Breast epithelium (tissue), 4 donors: ENCODE results near the gene BCAP31. TPM values are rescaled to one million over a fixed set of nuclear protein-coding genes. Genes with fewer than 3 reads are reported as not detected.

Experiments used
- DNase-seq, 2 donors: peaks; one replicate each; pipeline ENCODE4 v3.0.0-alpha.2; 2019; ENCODE audit warnings: low spot score in 2 of 2
- H3K27ac ChIP-seq, 2 donors: fragments of 200-600 bp; sonication (generic) in 1 of 2; one replicate each; pipeline ENCODE4 v1.5.1; 2016 to 2019; ENCODE audit warnings: mild to moderate bottlenecking in 1 of 2
- H3K27me3 ChIP-seq, 2 donors: fragments of 200-600 bp; sonication (generic) in 1 of 2; one replicate each; pipeline versions ENCODE4 v1.5.1 to v1.6.0; 2017 to 2019; ENCODE audit warnings: control low read depth in 1 of 2, mild to moderate bottlenecking in 1 of 2
- H3K36me3 ChIP-seq: fragments of 200-600 bp; one replicate; pipeline ENCODE4 v1.5.1; 2019
- H3K4me1 ChIP-seq, 2 donors: fragments of 200-600 bp; sonication (generic); one replicate each; pipeline ENCODE4 v1.5.1; 2016 to 2019; ENCODE audit warnings: control low read depth in 1 of 2
- H3K4me3 ChIP-seq, 3 donors: fragments of 200-600 bp; sonication (generic); 1 replicate in 2 of 3; 2 replicates in 1 of 3; pipeline ENCODE4 v1.5.1; 2016 to 2019; ENCODE audit warnings: mild to moderate bottlenecking in 3 of 3, moderate library complexity in 2 of 3
- H3K9me3 ChIP-seq, 2 donors: fragments of 200-600 bp; sonication (generic) in 1 of 2; one replicate each; pipeline ENCODE4 v1.5.1; 2016 to 2019; ENCODE audit warnings: control low read depth in 1 of 2
- POLR2A ChIP-seq: fragments of 450-650 bp; IDR thresholded peaks from one replicate; pipeline ENCODE4 v1.6.1; 2016; ENCODE audit warnings: antibody characterized with exemption, mild to moderate bottlenecking, moderate library complexity
- POLR2AphosphoS5 ChIP-seq, 3 donors: sonication (generic); formaldehyde crosslinking; IDR thresholded peaks; one replicate each; pipeline ENCODE4 v1.6.1; 2017; ENCODE audit warnings: antibody characterized with exemption in 3 of 3
- intact Hi-C: fragments of 100-400 bp; cut with DNase I; formaldehyde crosslinking; loops from one replicate; pipeline ENCODE4 v1.15.1; 2023; ENCODE audit warnings: low total_unique reads
- total RNA-seq, 3 donors: library from RNA; depleted of rRNA; stranded (reverse); fragments of >200 nt; gene quantifications; one replicate each; pipeline ENCODE4 v1.1.0, GENCODE V29; 2016
- TF ChIP-seq, protein P1 (sequence below), 3 donors: fragments of 450-650 bp; IDR thresholded peaks; one replicate each; pipeline ENCODE4 v1.5.1; 2016 to 2017; ENCODE audit warnings: antibody characterized with exemption in 3 of 3, mild to moderate bottlenecking in 3 of 3, moderate library complexity in 3 of 3

The BCAP31 gene
- total RNA-seq, 3 donors from 2014 or later, result 120 to 245 (median 129) TPM

GRCh38 chrX:153728951-153729631 lies 4.9 kb upstream of the BCAP31 start:
- DNase-seq, result no peak
- no peak overlapping the region for H3K4me3 ChIP-seq
- H3K36me3 ChIP-seq, result no peaks in the 10 kb centered on the region
- intact Hi-C loops, result no loop called here
- no peaks in the 10 kb centered on the region for H3K4me1 ChIP-seq
- H3K27me3 ChIP-seq, result peaks cover 0 to 21% of the 10 kb centered on the region in 2 donors
- TF ChIP-seq POLR2AphosphoS5 (IDR thresholded peaks at IDR 0.05), result no peak
- TF ChIP-seq POLR2A, result no peak
- TF ChIP-seq, protein P1, sequence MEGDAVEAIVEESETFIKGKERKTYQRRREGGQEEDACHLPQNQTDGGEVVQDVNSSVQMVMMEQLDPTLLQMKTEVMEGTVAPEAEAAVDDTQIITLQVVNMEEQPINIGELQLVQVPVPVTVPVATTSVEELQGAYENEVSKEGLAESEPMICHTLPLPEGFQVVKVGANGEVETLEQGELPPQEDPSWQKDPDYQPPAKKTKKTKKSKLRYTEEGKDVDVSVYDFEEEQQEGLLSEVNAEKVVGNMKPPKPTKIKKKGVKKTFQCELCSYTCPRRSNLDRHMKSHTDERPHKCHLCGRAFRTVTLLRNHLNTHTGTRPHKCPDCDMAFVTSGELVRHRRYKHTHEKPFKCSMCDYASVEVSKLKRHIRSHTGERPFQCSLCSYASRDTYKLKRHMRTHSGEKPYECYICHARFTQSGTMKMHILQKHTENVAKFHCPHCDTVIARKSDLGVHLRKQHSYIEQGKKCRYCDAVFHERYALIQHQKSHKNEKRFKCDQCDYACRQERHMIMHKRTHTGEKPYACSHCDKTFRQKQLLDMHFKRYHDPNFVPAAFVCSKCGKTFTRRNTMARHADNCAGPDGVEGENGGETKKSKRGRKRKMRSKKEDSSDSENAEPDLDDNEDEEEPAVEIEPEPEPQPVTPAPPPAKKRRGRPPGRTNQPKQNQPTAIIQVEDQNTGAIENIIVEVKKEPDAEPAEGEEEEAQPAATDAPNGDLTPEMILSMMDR (IDR thresholded peaks at IDR 0.05), result no peak
- H3K9me3 ChIP-seq, result peaks cover 5% of the 10 kb centered on the region in 2 donors
- no peak overlapping the region for H3K27ac ChIP-seq

- TF ChIP-seq POLR2A (no peak), POLR2AphosphoS5 (IDR thresholded peaks at IDR 0.05) (no peak)
- TF ChIP-seq, protein P1 (IDR thresholded peaks at IDR 0.05), result no peak
- Histone ChIP-seq H3K27ac (peak overlapping the region in 1 of 2 donors; percentile 93), H3K27me3 (peaks cover 0 to 21% of the 10 kb centered on the region in 2 donors), H3K9me3 (peaks cover 5% of the 10 kb centered on the region in 2 donors), H3K36me3 (no peaks in the 10 kb centered on the region), H3K4me1 (no peaks in the 10 kb centered on the region), H3K4me3 (no peak overlapping the region)
- DNase-seq, result no peak
- intact Hi-C loops, result no loop called here
Measured at GRCh38 chrX:153728095-153728494, 3.9 kb upstream of the BCAP31 start.

DNA sequence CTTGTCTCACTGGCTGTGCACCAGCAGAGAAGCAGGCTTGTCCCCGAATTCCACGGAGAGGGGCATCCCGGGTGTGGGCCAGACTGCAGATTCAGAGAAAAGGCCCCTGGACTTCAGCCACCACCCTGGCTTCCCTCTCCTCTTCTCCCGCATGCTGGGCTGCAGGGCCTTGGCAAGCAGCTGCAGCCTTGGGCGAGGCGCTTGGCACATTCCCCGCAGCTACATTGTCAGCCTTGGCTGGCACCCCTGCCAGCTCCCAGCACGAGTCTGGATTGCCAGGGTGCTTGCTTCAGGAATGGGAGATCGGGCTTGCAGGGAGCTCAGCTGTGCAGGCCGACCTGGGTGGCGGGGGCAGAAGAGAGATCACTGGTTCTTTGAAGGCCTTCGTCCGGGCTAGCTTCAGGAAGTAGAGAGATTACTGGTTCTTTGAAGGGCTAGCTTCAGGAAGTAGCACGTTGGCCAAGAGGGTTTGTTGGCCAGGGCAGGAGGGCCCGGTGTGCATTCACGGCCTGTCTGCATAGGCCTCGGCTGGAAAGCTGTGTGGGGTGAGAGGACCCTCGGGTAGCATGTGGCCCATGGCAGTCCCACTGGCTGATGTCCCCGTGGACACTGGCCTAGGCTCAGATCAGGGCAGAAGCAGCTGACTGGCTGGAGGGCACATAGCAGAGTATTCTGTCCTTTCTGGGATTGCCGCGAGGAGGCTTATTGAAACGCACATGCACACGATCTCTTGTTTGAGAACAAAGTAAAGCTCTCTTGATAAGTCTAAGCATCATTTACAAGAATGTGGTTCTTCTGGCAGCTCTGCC lies 3.1 kb upstream of the BCAP31 start:
- Histone ChIP-seq H3K4me3 (peak overlapping the region in 2 of 3 donors; percentile 2 to 56), H3K36me3 (no peaks in the 10 kb centered on the region), H3K9me3 (peaks cover 5% of the 10 kb centered on the region in 2 donors), H3K27ac (peak overlapping the region; percentile 66 to 93), H3K27me3 (peaks cover 0 to 25% of the 10 kb centered on the region in 2 donors), H3K4me1 (peaks cover 0 to 3% of the 10 kb centered on the region in 2 donors)
- intact Hi-C loops, result no loop called here
- TF ChIP-seq POLR2A (no peak), POLR2AphosphoS5 (IDR thresholded peaks at IDR 0.05) (no peak)
- TF ChIP-seq, protein P1 (IDR thresholded peaks at IDR 0.05), result no peak
- no peak for DNase-seq

- Histone ChIP-seq H3K36me3 (no peaks in the 10 kb centered on the region), H3K4me3 (peak overlapping the region; percentile 2 to 56 (median 27)), H3K27me3 (peaks cover 0 to 25% of the 10 kb centered on the region in 2 donors), H3K4me1 (peaks cover 0 to 3% of the 10 kb centered on the region in 2 donors), H3K9me3 (no peaks in the 10 kb centered on the region), H3K27ac (peak overlapping the region; percentile 66 to 93)
- TF ChIP-seq POLR2AphosphoS5 (IDR thresholded peaks at IDR 0.05) (no peak), POLR2A (no peak)
- TF ChIP-seq, protein P1 (IDR thresholded peaks at IDR 0.05), result no peak
- intact Hi-C loops, result no loop called here
- DNase-seq, result no peak
Measured at GRCh38 chrX:153726286-153727122, 2.3 kb upstream of the BCAP31 start.
